Measurements from ENCODE around the gene FTCD. TPM values are rescaled to one million over a fixed set of nuclear protein-coding genes. Genes with fewer than 3 reads are reported as not detected.

The FTCD gene
- total and polyA plus RNA-seq, 9 of the 15 experiments (the other 6 are each of a cell fraction or from before 2014, with no cell fraction given), result 0.11 to 1.6 (median 0.67) TPM; not detected in 5

DNA sequence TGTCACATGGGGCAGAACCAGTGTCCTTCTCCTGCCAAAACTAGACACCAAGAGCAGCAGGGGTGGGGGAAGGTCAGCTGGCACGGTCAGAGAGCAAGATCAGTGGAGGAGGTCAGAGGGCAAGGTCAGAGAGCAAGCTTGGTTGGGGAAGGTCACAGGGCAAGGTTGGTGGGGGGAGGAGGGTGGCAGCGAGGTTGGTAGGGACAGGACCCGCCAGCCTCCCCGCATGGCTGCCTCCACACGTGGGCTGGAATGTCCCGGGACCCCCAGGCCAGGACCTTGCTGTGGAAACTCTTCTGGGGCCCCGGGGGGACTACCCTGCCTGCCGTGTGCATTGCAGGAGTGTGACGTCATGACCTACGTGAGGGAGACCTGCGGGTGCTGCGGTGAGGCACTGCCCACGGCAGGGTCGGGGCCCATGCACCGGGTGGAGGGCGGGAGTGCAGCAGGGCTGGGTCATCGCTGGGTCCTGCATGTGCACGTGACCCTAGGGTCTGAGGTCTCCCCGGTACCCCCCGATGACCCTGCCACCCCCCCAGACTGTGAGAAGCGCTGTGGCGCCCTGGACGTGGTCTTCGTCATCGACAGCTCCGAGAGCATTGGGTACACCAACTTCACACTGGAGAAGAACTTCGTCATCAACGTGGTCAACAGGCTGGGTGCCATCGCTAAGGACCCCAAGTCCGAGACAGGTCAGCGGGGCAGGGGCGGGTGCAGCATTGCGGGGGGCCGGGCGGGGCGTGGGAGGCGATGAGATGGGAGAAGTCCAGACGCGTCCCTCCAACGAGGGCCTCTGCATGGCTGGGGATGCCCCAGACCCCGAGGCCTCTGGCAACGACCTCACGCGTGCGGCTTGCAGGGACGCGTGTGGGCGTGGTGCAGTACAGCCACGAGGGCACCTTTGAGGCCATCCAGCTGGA, 30.2 kb downstream of the FTCD start (continued):
- TF ChIP-seq SRSF9 (IDR thresholded peaks at IDR 0.05; ENCODE audit: borderline replicate concordance, low read depth, low read length), result no peak
- no peak for TF ChIP-seq ZBTB11 (CRISPR knock-in tag; IDR thresholded peaks at IDR 0.05)
- no peak for TF ChIP-seq RHOXF2B (CRISPR knock-in tag; conservative IDR thresholded peaks at IDR 0.05)
- TF ChIP-seq BDP1 (IDR thresholded peaks at IDR 0.05; ENCODE audit: insufficient read depth, insufficient read length), result no peak
- TF ChIP-seq HMG20B (CRISPR knock-in tag; IDR thresholded peaks at IDR 0.05), result no peak
- TF ChIP-seq ZC3H8 (IDR thresholded peaks at IDR 0.05), result no peak
- no peak for TF ChIP-seq EZH2 (IDR thresholded peaks at IDR 0.05; ENCODE audit: borderline replicate concordance, low read depth, low read length)
